ENCODE results near the gene CASTOR1. TPM values are rescaled to one million over a fixed set of nuclear protein-coding genes. Genes with fewer than 3 reads are reported as not detected.

Gene CASTOR1
- polyA plus RNA-seq, 1 of the 3 experiments (the other 2 are of a cell fraction) = 14.4 TPM

GRCh38 chr22:30292069-30292970 is 3.0 kb upstream of the CASTOR1 start:
- ChIA-PET CTCF (interaction anchor here (1.3 to 12.9 kb wide), 3 partner anchors 12 to 187 kb away, joined by 4 to 228 read pairs (median 82); partner anchors contain the start of genes RNF215 and SEC14L2), POLR2A (interaction anchor here (0.9 to 1.8 kb wide), 3 partner anchors 9 to 132 kb away, joined by 3 to 6 read pairs (median 4); partner anchors contain the start of genes CCDC157 and SF3A1)
- no peaks in the 10 kb centered on the region for H3K9me3 ChIP-seq
- no peak overlapping the region for H2AFZ ChIP-seq (ENCODE audit: low read depth)
- TF ChIP-seq GATA2 (CRISPR knock-in tag; IDR thresholded peaks at IDR 0.05) (no peak), REST (IDR thresholded peaks at IDR 0.05; ENCODE audit: low read depth, low read length) (no peak), YY1 (IDR thresholded peaks at IDR 0.05; ENCODE audit: low read depth) (no peak), TCF12 (IDR thresholded peaks at IDR 0.05) (no peak), SMC3 (IDR thresholded peaks at IDR 0.05; ENCODE audit: low read depth, low read length) (no peak), USF2 (IDR thresholded peaks at IDR 0.05; ENCODE audit: borderline replicate concordance, low read depth, low read length) (no peak), FOSL2 (IDR thresholded peaks at IDR 0.05; ENCODE audit: borderline replicate concordance, low read depth) (no peak), RFX5 (IDR thresholded peaks at IDR 0.05; ENCODE audit: low read length) (no peak), RCOR1 (IDR thresholded peaks at IDR 0.05; ENCODE audit: low read length) (no peak), EP300 (IDR thresholded peaks at IDR 0.05; ENCODE audit: borderline replicate concordance in 1 of 2, low read depth in 1 of 2, low read length in 1 of 2) (no peak)
- H3K36me3 ChIP-seq (replicated peaks in 1 of 2; ENCODE audit: control insufficient read depth in 1 of 2, insufficient read depth in 2 of 2, low read length in 1 of 2) = peaks cover 0 to 43% of the 10 kb centered on the region in 2 experiments
- H3K79me2 ChIP-seq (ENCODE audit: insufficient read depth) = no peaks in the 10 kb centered on the region
- no peak overlapping the region for H3K4me2 ChIP-seq
- no peaks in the 10 kb centered on the region for H3K9me2 ChIP-seq
- DNase-seq = no peak
- 96% methylated on average over 12 of the region's 18 CpGs for WGBS (ENCODE audit: low lambda C conversion rate)
- no peak overlapping the region for H3K4me3 ChIP-seq (ENCODE audit: low read depth in 2 of 2, low read length in 1 of 2)
- no peaks in the 10 kb centered on the region for H3K27me3 ChIP-seq (ENCODE audit: insufficient read depth)
- H3K4me1 ChIP-seq (ENCODE audit: control insufficient read depth in 1 of 2, insufficient read depth in 2 of 2, low read depth in 1 of 2, low read length in 1 of 2) = peaks cover 16 to 30% of the 10 kb centered on the region in 2 experiments; a peak in 2 of 4 replicates
- no peak overlapping the region for H3K27ac ChIP-seq (ENCODE audit: low read depth in 2 of 2, low read length in 1 of 2)
- H3K9ac ChIP-seq = no peak overlapping the region
- H3F3A ChIP-seq (replicated peaks; ENCODE audit: insufficient read depth) = peaks cover 17% of the 10 kb centered on the region
- peaks cover 4% of the 10 kb centered on the region; the same call in 1 of the 2 replicates for H4K20me1 ChIP-seq (ENCODE audit: insufficient read depth)

All from SK-N-SH (cell line).